OCI-LY1 (cell line): ENCODE results near the gene ITK.

Experiments used
- EZH2 ChIP-seq: fragments of 200-600 bp; sonication (generic), shearing (Covaris generic); IDR thresholded peaks from 2 replicates; pipeline ENCODE4 v1.8.0; 2017; ENCODE audit warnings: borderline replicate concordance, mixed run types, mild to moderate bottlenecking, antibody characterized with exemption, low read length, moderate library complexity, mixed read lengths
- TF ChIP-seq, protein P1 (sequence below): fragments of 200-600 bp; sonication (generic), shearing (Covaris generic); IDR thresholded peaks from 2 replicates; pipeline ENCODE4 v1.5.1; 2017; ENCODE audit warnings: mild to moderate bottlenecking, antibody characterized with exemption, low read length, moderate library complexity, mixed read lengths

DNA sequence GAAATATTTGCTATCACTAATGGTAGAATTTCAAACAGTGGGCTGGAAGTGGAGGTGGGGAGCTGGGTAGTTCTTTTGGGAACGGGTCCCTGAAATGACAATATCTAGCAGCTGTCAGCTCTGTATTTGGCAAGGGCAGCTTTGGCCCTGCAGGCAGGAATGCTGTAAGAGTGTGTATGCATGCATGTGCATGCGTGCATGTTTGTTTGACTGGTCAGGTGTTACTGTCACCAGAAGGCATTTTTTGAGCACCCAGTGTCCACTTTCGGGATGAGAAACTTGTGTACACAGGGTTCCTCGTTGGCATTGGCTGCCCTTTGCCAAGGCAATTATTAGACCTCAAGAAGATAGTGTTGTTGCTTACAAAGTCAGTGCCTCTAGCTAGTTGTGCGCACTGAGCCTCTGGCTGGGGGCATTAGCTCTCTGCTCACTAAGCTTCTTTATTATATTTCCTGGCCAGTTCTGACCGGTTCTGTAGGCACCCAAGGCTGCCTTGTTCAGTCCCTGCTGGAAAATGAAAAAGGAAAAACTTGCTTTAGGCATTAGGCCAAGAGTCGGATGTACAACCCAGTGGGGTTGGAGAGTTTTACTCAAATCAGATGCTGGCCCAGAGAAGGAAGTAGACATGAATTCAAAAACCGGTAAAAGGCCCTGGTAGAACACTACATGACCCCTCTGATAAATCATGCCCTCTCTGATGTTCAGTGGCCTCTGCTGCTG lies 87.3 kb downstream of the ITK start:
- TF ChIP-seq, protein P1, sequence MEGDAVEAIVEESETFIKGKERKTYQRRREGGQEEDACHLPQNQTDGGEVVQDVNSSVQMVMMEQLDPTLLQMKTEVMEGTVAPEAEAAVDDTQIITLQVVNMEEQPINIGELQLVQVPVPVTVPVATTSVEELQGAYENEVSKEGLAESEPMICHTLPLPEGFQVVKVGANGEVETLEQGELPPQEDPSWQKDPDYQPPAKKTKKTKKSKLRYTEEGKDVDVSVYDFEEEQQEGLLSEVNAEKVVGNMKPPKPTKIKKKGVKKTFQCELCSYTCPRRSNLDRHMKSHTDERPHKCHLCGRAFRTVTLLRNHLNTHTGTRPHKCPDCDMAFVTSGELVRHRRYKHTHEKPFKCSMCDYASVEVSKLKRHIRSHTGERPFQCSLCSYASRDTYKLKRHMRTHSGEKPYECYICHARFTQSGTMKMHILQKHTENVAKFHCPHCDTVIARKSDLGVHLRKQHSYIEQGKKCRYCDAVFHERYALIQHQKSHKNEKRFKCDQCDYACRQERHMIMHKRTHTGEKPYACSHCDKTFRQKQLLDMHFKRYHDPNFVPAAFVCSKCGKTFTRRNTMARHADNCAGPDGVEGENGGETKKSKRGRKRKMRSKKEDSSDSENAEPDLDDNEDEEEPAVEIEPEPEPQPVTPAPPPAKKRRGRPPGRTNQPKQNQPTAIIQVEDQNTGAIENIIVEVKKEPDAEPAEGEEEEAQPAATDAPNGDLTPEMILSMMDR: no peak
- TF ChIP-seq EZH2: no peak
